PFSK-1 (cell line): ENCODE results near the gene MAPK8IP1.

ENCODE experiments used
- FOXP2 ChIP-seq: optimal IDR thresholded peaks from 2 replicates; pipeline ENCODE3; 2011; ENCODE audit warnings: borderline replicate concordance, control low read depth, inconsistent platforms; ENCODE audit not compliant: insufficient read depth; ENCODE audit errors: extremely low read length, extremely low read depth
- POLR2AphosphoS5 ChIP-seq: IDR thresholded peaks from 2 replicates; pipeline ENCODE4 v1.6.1; 2012; ENCODE audit warnings: low read depth, mild to moderate bottlenecking, control low read depth, low read length, moderate library complexity
- SIN3A ChIP-seq: IDR thresholded peaks from 2 replicates; pipeline ENCODE4 v1.6.1; 2012; ENCODE audit warnings: mild to moderate bottlenecking, low read length, moderate library complexity, borderline replicate concordance; ENCODE audit not compliant: insufficient read depth
- TAF1 ChIP-seq: IDR thresholded peaks from 2 replicates; pipeline ENCODE4 v1.6.1; 2012; ENCODE audit warnings: low read length, control low read depth, borderline replicate concordance; ENCODE audit not compliant: insufficient read depth
- TF ChIP-seq, protein P1 (sequence below), 2 experiments: IDR thresholded peaks; 2 replicates each; pipeline versions ENCODE4 v1.6.1 to v1.8.0; 2011 to 2012; ENCODE audit warnings: low read depth in 2 of 2, low read length in 2 of 2, control low read depth in 1 of 2, inconsistent platforms in 1 of 2, mild to moderate bottlenecking in 1 of 2, moderate library complexity in 1 of 2; ENCODE audit not compliant: insufficient read depth in 1 of 2

Gene MAPK8IP1

DNA sequence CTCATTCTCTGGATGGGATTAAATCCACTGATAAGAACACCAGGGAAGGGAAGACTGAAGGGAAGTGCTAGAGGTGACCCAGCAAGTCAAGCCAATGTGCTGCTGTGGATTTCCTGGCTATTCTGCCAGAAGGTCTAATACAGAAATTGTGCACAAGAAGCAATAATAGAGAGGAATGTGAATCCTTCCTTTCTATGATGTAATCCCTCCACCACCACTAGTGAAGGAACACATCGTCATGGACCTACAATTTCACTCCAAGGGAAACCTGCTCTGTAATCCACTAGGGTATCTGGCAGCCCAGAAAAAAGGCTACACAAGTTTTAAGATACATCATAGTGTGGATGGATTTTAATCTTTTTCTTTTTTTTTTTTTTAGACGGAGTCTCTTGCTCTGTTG lies 54.4 kb downstream of the MAPK8IP1 start:
- TF ChIP-seq POLR2AphosphoS5 (no peak), FOXP2 (no peak), SIN3A (no peak), TAF1 (no peak)
- TF ChIP-seq, protein P1, sequence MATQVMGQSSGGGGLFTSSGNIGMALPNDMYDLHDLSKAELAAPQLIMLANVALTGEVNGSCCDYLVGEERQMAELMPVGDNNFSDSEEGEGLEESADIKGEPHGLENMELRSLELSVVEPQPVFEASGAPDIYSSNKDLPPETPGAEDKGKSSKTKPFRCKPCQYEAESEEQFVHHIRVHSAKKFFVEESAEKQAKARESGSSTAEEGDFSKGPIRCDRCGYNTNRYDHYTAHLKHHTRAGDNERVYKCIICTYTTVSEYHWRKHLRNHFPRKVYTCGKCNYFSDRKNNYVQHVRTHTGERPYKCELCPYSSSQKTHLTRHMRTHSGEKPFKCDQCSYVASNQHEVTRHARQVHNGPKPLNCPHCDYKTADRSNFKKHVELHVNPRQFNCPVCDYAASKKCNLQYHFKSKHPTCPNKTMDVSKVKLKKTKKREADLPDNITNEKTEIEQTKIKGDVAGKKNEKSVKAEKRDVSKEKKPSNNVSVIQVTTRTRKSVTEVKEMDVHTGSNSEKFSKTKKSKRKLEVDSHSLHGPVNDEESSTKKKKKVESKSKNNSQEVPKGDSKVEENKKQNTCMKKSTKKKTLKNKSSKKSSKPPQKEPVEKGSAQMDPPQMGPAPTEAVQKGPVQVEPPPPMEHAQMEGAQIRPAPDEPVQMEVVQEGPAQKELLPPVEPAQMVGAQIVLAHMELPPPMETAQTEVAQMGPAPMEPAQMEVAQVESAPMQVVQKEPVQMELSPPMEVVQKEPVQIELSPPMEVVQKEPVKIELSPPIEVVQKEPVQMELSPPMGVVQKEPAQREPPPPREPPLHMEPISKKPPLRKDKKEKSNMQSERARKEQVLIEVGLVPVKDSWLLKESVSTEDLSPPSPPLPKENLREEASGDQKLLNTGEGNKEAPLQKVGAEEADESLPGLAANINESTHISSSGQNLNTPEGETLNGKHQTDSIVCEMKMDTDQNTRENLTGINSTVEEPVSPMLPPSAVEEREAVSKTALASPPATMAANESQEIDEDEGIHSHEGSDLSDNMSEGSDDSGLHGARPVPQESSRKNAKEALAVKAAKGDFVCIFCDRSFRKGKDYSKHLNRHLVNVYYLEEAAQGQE (IDR thresholded peaks at IDR 0.05; ENCODE audit: insufficient read depth in 1 of 2, low read depth in 2 of 2, low read length in 2 of 2): no peak

- no peak for TF ChIP-seq TAF1
- TF ChIP-seq, protein P1 (IDR thresholded peaks at IDR 0.05; ENCODE audit: insufficient read depth in 1 of 2, low read depth in 2 of 2, low read length in 2 of 2): no peak
- no peak for TF ChIP-seq FOXP2
Observed at GRCh38 chr11:45941285-45941684, 55.8 kb downstream of the MAPK8IP1 start.

GRCh38 chr11:45942381-45942780 lies 56.9 kb downstream of the MAPK8IP1 start:
- TF ChIP-seq TAF1: no peak
- TF ChIP-seq POLR2AphosphoS5: no peak
- no peak for TF ChIP-seq SIN3A

GRCh38 chr11:45945397-45945999 lies 60.0 kb downstream of the MAPK8IP1 start:
- TF ChIP-seq FOXP2: no peak
- TF ChIP-seq POLR2AphosphoS5: no peak
- TF ChIP-seq TAF1: no peak

- no peak for TF ChIP-seq TAF1
- TF ChIP-seq POLR2AphosphoS5: no peak
- TF ChIP-seq, protein P1 (IDR thresholded peaks at IDR 0.05; ENCODE audit: insufficient read depth in 1 of 2, low read depth in 2 of 2, low read length in 2 of 2): no peak
- TF ChIP-seq FOXP2: no peak
- no peak for TF ChIP-seq SIN3A
Observed at GRCh38 chr11:45947885-45948284, 62.4 kb downstream of the MAPK8IP1 start.

- TF ChIP-seq, protein P1 (IDR thresholded peaks at IDR 0.05; ENCODE audit: insufficient read depth in 1 of 2, low read depth in 2 of 2, low read length in 2 of 2): no peak
- TF ChIP-seq TAF1 (no peak), POLR2AphosphoS5 (no peak), FOXP2 (no peak), SIN3A (no peak)
Observed at GRCh38 chr11:45948356-45948755, 62.9 kb downstream of the MAPK8IP1 start.
